ENCODE data around the gene ZEB2.

DNA sequence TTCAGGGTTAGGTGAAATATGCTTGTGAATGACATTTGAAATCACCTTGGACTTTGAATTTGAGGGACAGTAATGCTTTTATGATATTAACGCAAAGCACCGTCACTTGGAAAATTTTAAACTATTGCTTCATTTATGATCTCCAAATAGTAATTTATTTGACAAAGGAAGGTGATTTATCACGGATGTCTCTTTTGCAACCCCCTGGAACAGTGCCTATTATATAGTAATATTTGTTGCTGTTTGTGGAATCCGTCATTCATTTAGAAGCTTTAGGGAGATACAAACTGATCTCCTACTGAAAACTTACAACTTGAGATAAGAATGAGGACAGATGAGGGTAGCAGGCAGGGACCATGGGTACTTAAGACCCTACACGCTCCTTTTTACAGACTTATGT is 10.7 kb upstream of the ZEB2 start:
- TF ChIP-seq, protein P1, sequence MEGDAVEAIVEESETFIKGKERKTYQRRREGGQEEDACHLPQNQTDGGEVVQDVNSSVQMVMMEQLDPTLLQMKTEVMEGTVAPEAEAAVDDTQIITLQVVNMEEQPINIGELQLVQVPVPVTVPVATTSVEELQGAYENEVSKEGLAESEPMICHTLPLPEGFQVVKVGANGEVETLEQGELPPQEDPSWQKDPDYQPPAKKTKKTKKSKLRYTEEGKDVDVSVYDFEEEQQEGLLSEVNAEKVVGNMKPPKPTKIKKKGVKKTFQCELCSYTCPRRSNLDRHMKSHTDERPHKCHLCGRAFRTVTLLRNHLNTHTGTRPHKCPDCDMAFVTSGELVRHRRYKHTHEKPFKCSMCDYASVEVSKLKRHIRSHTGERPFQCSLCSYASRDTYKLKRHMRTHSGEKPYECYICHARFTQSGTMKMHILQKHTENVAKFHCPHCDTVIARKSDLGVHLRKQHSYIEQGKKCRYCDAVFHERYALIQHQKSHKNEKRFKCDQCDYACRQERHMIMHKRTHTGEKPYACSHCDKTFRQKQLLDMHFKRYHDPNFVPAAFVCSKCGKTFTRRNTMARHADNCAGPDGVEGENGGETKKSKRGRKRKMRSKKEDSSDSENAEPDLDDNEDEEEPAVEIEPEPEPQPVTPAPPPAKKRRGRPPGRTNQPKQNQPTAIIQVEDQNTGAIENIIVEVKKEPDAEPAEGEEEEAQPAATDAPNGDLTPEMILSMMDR (IDR thresholded peaks at IDR 0.05): no peak
- no peak for TF ChIP-seq POLR2A (IDR thresholded peaks at IDR 0.05)

Measured in sigmoid colon (tissue), 3 donors.